Measurements from ENCODE around the gene CDC37L1. TPM values are rescaled to one million over a fixed set of nuclear protein-coding genes. Genes with fewer than 3 reads are reported as not detected.

CDC37L1 gene
- polyA plus RNA-seq, 1 donor (not counting 4 experiments of a cell fraction or from before 2014, with no cell fraction given) = 15.5 TPM

- Histone ChIP-seq H4K20me1 (ENCODE audit: control insufficient read depth, extremely low read depth, insufficient read depth, low read length) (no peaks in the 10 kb centered on the region), H3K36me3 (ENCODE audit: control insufficient read depth in 2 of 2, extremely low read depth in 1 of 2, insufficient read depth in 2 of 2, low read length in 2 of 2) (peaks cover 10 to 16% of the 10 kb centered on the region in 2 experiments), H3K79me2 (ENCODE audit: control insufficient read depth, insufficient read depth, low read length) (no peaks in the 10 kb centered on the region), H2AFZ (ENCODE audit: control insufficient read depth, low read length) (no peak overlapping the region), H3K9ac (ENCODE audit: control insufficient read depth, extremely low read depth, insufficient read depth, low read length) (no peak overlapping the region), H3K9me3 (ENCODE audit: control insufficient read depth, low read depth, low read length) (no peaks in the 10 kb centered on the region), H3K27me3 (ENCODE audit: control insufficient read depth, extremely low read depth, insufficient read depth, low read length) (no peaks in the 10 kb centered on the region), H3K4me2 (ENCODE audit: control insufficient read depth, extremely low read depth, insufficient read depth, low read depth, low read length) (no peak overlapping the region), H3K27ac (ENCODE audit: control insufficient read depth, insufficient read depth, low read length) (no peak overlapping the region), H3K9me1 (ENCODE audit: control insufficient read depth, extremely low read depth, insufficient read depth, low read length) (no peaks in the 10 kb centered on the region), H3K4me3 (ENCODE audit: control insufficient read depth in 2 of 3, extremely low read depth in 1 of 3, insufficient read depth in 2 of 3, low read depth in 1 of 3, low read length in 3 of 3) (no peak overlapping the region), H3K4me1 (ENCODE audit: control insufficient read depth, extremely low read depth, insufficient read depth, low read length) (no peaks in the 10 kb centered on the region)
- dilution Hi-C loops (cut with MboI; ENCODE audit: extremely low pct_ligation_motif_present, low sequenced_read_pairs) = no loop called here
- no peak for TF ChIP-seq EZH2 (IDR thresholded peaks at IDR 0.05; ENCODE audit: low read length)
- TF ChIP-seq CTCF (optimal IDR thresholded peaks at IDR 0.05 in 1 of 3, IDR thresholded peaks at IDR 0.05 in 1 of 3, conservative IDR thresholded peaks at IDR 0.05 in 1 of 3; ENCODE audit: extremely low read depth in 1 of 3, insufficient read depth in 2 of 3, low read length in 3 of 3) = no peak
- DNase-seq (ENCODE audit: low read depth, low spot score) (no peak), FAIRE-seq (no peak)
Observed at GRCh38 chr9:4716163-4716562, 36.8 kb downstream of the CDC37L1 start.

GRCh38 chr9:4717815-4718214 lies 38.4 kb downstream of the CDC37L1 start:
- Histone ChIP-seq H3K9ac (ENCODE audit: control insufficient read depth, extremely low read depth, insufficient read depth, low read length) (no peak overlapping the region), H2AFZ (ENCODE audit: control insufficient read depth, low read length) (no peak overlapping the region), H4K20me1 (ENCODE audit: control insufficient read depth, extremely low read depth, insufficient read depth, low read length) (no peaks in the 10 kb centered on the region), H3K27ac (ENCODE audit: control insufficient read depth, insufficient read depth, low read length) (no peak overlapping the region), H3K4me2 (ENCODE audit: control insufficient read depth, extremely low read depth, insufficient read depth, low read depth, low read length) (no peak overlapping the region), H3K9me3 (ENCODE audit: control insufficient read depth, low read depth, low read length) (no peaks in the 10 kb centered on the region), H3K4me3 (ENCODE audit: control insufficient read depth in 2 of 3, extremely low read depth in 1 of 3, insufficient read depth in 2 of 3, low read depth in 1 of 3, low read length in 3 of 3) (no peak overlapping the region), H3K27me3 (ENCODE audit: control insufficient read depth, extremely low read depth, insufficient read depth, low read length) (no peaks in the 10 kb centered on the region), H3K4me1 (ENCODE audit: control insufficient read depth, extremely low read depth, insufficient read depth, low read length) (no peaks in the 10 kb centered on the region), H3K79me2 (ENCODE audit: control insufficient read depth, insufficient read depth, low read length) (no peaks in the 10 kb centered on the region), H3K9me1 (ENCODE audit: control insufficient read depth, extremely low read depth, insufficient read depth, low read length) (no peaks in the 10 kb centered on the region), H3K36me3 (ENCODE audit: control insufficient read depth in 2 of 2, extremely low read depth in 1 of 2, insufficient read depth in 2 of 2, low read length in 2 of 2) (peaks cover 16 to 25% of the 10 kb centered on the region in 2 experiments)
- FAIRE-seq = no peak
- no peak for DNase-seq (ENCODE audit: low read depth, low spot score)
- dilution Hi-C loops (cut with MboI; ENCODE audit: extremely low pct_ligation_motif_present, low sequenced_read_pairs) = no loop called here
- TF ChIP-seq CTCF (optimal IDR thresholded peaks at IDR 0.05 in 1 of 3, IDR thresholded peaks at IDR 0.05 in 1 of 3, conservative IDR thresholded peaks at IDR 0.05 in 1 of 3; ENCODE audit: extremely low read depth in 1 of 3, insufficient read depth in 2 of 3, low read length in 3 of 3) = no peak
- no peak for TF ChIP-seq EZH2 (IDR thresholded peaks at IDR 0.05; ENCODE audit: low read length)
